HG02678 (cell line): ENCODE data around the gene PVALEF.

Experiments
- ATAC-seq: cut with Tn5 transposase; IDR thresholded peaks from one replicate; pipeline ENCODE4 v1.9.1; 2021; ENCODE audit warnings: mild to moderate bottlenecking, moderate library complexity; ENCODE audit not compliant: unreplicated experiment

Gene PVALEF

GRCh38 chr17:81161536-81161935 lies 3.8 kb upstream of the PVALEF start:
- no peak for ATAC-seq

- no peak for ATAC-seq
Observed at GRCh38 chr17:81161972-81162371, 3.3 kb upstream of the PVALEF start.

- ATAC-seq = no peak
Observed at GRCh38 chr17:81162491-81162890, 2.8 kb upstream of the PVALEF start.

- ATAC-seq = no peak
Observed at GRCh38 chr17:81163051-81163695, 2.1 kb upstream of the PVALEF start.

- ATAC-seq = no peak
Observed at GRCh38 chr17:81163703-81164370, 1.5 kb upstream of the PVALEF start.

GRCh38 chr17:81164371-81165245 lies 699 bp upstream of the PVALEF start:
- no peak for ATAC-seq

GRCh38 chr17:81166033-81166492 lies 756 bp downstream of the PVALEF start, which contains the start of gene AATK:
Gene AATK (minus strand): TSS chr17:81166221. CDS start chr17:81165992, 229 bp downstream.
- ATAC-seq = no peak

GRCh38 chr17:81167194-81167524 lies 1.9 kb downstream of the PVALEF start:
- no peak for ATAC-seq

GRCh38 chr17:81167638-81168037 lies 2.3 kb downstream of the PVALEF start:
- ATAC-seq = no peak

- ATAC-seq = no peak
Observed at GRCh38 chr17:81169870-81170309, 4.6 kb downstream of the PVALEF start.

- ATAC-seq = no peak
Observed at GRCh38 chr17:81170727-81171494, 5.6 kb downstream of the PVALEF start.

- no peak for ATAC-seq
Observed at GRCh38 chr17:81171941-81172340, 6.6 kb downstream of the PVALEF start.

- ATAC-seq = no peak
Observed at GRCh38 chr17:81173052-81173761, 7.9 kb downstream of the PVALEF start.

GRCh38 chr17:81173762-81174155 lies 8.5 kb downstream of the PVALEF start:
- ATAC-seq = no peak

GRCh38 chr17:81176666-81177065 lies 11.4 kb downstream of the PVALEF start:
- ATAC-seq = no peak

- no peak for ATAC-seq
Observed at GRCh38 chr17:81178136-81179091, 13.1 kb downstream of the PVALEF start.

- ATAC-seq = no peak
Observed at GRCh38 chr17:81179220-81179619, 13.9 kb downstream of the PVALEF start.

- ATAC-seq = no peak
Observed at GRCh38 chr17:81179861-81180260, 14.6 kb downstream of the PVALEF start.
